H9 (cell line): ENCODE measurements around the gene NLGN3. TPM values are rescaled to one million over a fixed set of nuclear protein-coding genes. Genes with fewer than 3 reads are reported as not detected.

Experiments
- DNase-seq: peaks from one replicate; pipeline ENCODE4 v3.0.0-alpha.2; 2017
- H2AFZ ChIP-seq: one replicate; pipeline ENCODE4 v1.6.1; 2013; ENCODE audit warnings: mild to moderate bottlenecking, low read length, control low read depth, moderate library complexity
- H2AK5ac ChIP-seq: 2 replicates; pipeline ENCODE4 v1.6.1; 2013; ENCODE audit warnings: low read length, control low read depth, mixed read lengths; ENCODE audit not compliant: insufficient read length
- H2BK120ac ChIP-seq: one replicate; pipeline ENCODE4 v1.6.1; 2013; ENCODE audit warnings: low read depth, mild to moderate bottlenecking, low read length, control low read depth, inconsistent platforms; ENCODE audit not compliant: poor library complexity, severe bottlenecking
- H2BK12ac ChIP-seq: 2 replicates; pipeline ENCODE4 v1.6.1; 2013; ENCODE audit warnings: low read length, control low read depth, mixed read lengths, low read depth; ENCODE audit not compliant: insufficient read length
- H2BK15ac ChIP-seq: 2 replicates; pipeline ENCODE4 v1.6.1; 2013; ENCODE audit warnings: low read depth, low read length, control low read depth
- H2BK20ac ChIP-seq: one replicate; pipeline ENCODE4 v1.6.1; 2013; ENCODE audit warnings: low read depth, mild to moderate bottlenecking, low read length, control low read depth, inconsistent platforms; ENCODE audit not compliant: poor library complexity, severe bottlenecking
- H2BK5ac ChIP-seq: 2 replicates; pipeline ENCODE4 v1.6.1; 2013; ENCODE audit warnings: low read length, control low read depth, mixed read lengths; ENCODE audit not compliant: insufficient read length
- H3K14ac ChIP-seq: 2 replicates; pipeline ENCODE4 v1.6.1; 2013; ENCODE audit warnings: low read length, control low read depth; ENCODE audit not compliant: insufficient read depth
- H3K18ac ChIP-seq: 2 replicates; pipeline ENCODE4 v1.6.1; 2013; ENCODE audit warnings: low read depth, mild to moderate bottlenecking, mixed read lengths, low read length, control low read depth; ENCODE audit not compliant: insufficient read length
- H3K23ac ChIP-seq: 2 replicates; pipeline ENCODE4 v1.6.1; 2013; ENCODE audit warnings: low read length, control low read depth, mixed read lengths, low read depth; ENCODE audit not compliant: insufficient read length
- H3K23me2 ChIP-seq: 2 replicates; pipeline ENCODE4 v1.6.1; 2013; ENCODE audit warnings: low read depth, mild to moderate bottlenecking, mixed read lengths, low read length, control low read depth; ENCODE audit not compliant: insufficient read length, poor library complexity, severe bottlenecking
- H3K27ac ChIP-seq: 2 replicates; pipeline ENCODE4 v1.5.1; 2013; ENCODE audit warnings: low read length, control low read depth, mixed read lengths, low read depth; ENCODE audit not compliant: insufficient read length
- H3K27me3 ChIP-seq: 2 replicates; pipeline ENCODE4 v1.6.1; 2013; ENCODE audit warnings: low read length, control low read depth, inconsistent platforms; ENCODE audit not compliant: insufficient read depth
- H3K4ac ChIP-seq: 2 replicates; pipeline ENCODE4 v1.6.1; 2013; ENCODE audit warnings: low read depth, mild to moderate bottlenecking, control low read depth, inconsistent platforms, low read length, moderate library complexity
- H3K4me1 ChIP-seq: 2 replicates; pipeline ENCODE4 v1.6.1; 2013; ENCODE audit warnings: low read length, control low read depth, inconsistent platforms; ENCODE audit not compliant: insufficient read depth
- H3K4me2 ChIP-seq: 2 replicates; pipeline ENCODE4 v1.6.1; 2013; ENCODE audit warnings: low read length, control low read depth, mixed read lengths; ENCODE audit not compliant: insufficient read length, insufficient read depth
- H3K56ac ChIP-seq: 2 replicates; pipeline ENCODE4 v1.6.1; 2013; ENCODE audit warnings: low read depth, mild to moderate bottlenecking, mixed read lengths, low read length, control low read depth; ENCODE audit not compliant: insufficient read length
- H3K79me1 ChIP-seq: 2 replicates; pipeline ENCODE4 v1.6.1; 2013; ENCODE audit warnings: low read depth, mild to moderate bottlenecking, moderate library complexity, low read length, control low read depth, inconsistent platforms; ENCODE audit not compliant: insufficient read depth, poor library complexity, severe bottlenecking
- H3K79me2 ChIP-seq: 2 replicates; pipeline ENCODE4 v1.6.1; 2013; ENCODE audit warnings: low read length, control low read depth, inconsistent platforms; ENCODE audit not compliant: insufficient read depth
- H3K9ac ChIP-seq: 2 replicates; pipeline ENCODE4 v1.6.1; 2013; ENCODE audit warnings: low read length, control low read depth, mixed read lengths; ENCODE audit not compliant: insufficient read length; ENCODE audit errors: extremely low read depth
- H3K9me3 ChIP-seq: one replicate; pipeline ENCODE4 v1.6.1; 2013; ENCODE audit warnings: low read depth, low read length, inconsistent platforms; ENCODE audit not compliant: control insufficient read depth
- H3T11ph ChIP-seq: one replicate; pipeline ENCODE4 v1.6.1; 2013; ENCODE audit warnings: mild to moderate bottlenecking, low read length, control low read depth, inconsistent platforms
- H4K20me1 ChIP-seq: one replicate; pipeline ENCODE4 v1.6.1; 2013; ENCODE audit not compliant: control insufficient read depth, insufficient read length, insufficient read depth
- H4K5ac ChIP-seq: 2 replicates; pipeline ENCODE4 v1.6.1; 2013; ENCODE audit warnings: low read depth, mild to moderate bottlenecking, mixed read lengths, low read length, control low read depth; ENCODE audit not compliant: insufficient read length
- H4K8ac ChIP-seq: replicated peaks from 2 replicates; pipeline ENCODE4 v1.6.1; 2013; ENCODE audit warnings: low read length, control low read depth, mixed read lengths, low read depth; ENCODE audit not compliant: insufficient read length
- H4K91ac ChIP-seq: 2 replicates; pipeline ENCODE4 v1.6.1; 2013; ENCODE audit warnings: low read depth, mild to moderate bottlenecking, moderate library complexity, mixed read lengths, low read length, control low read depth; ENCODE audit not compliant: insufficient read length
- H3K27ac Mint-ChIP-seq, 3 experiments: 2 replicates in 2 of 3; 3 replicates in 1 of 3; pipeline ENCODE4 v1.8.0; 2020 to 2021; ENCODE audit warnings: mixed read lengths in 3 of 3, mild to moderate bottlenecking in 1 of 3, moderate library complexity in 1 of 3
- H3K27me3 Mint-ChIP-seq: 2 replicates; pipeline ENCODE4 v1.8.0; 2021; ENCODE audit warnings: low read depth, mild to moderate bottlenecking, moderate library complexity, mixed read lengths
- H3K36me3 Mint-ChIP-seq, 3 experiments: 2 replicates in 2 of 3; 3 replicates in 1 of 3; pipeline ENCODE4 v1.8.0; 2020 to 2021; ENCODE audit warnings: low read depth in 3 of 3, mixed read lengths in 3 of 3; ENCODE audit not compliant: insufficient read depth in 1 of 3
- H3K4me1 Mint-ChIP-seq, 2 experiments: 2 replicates each; pipeline ENCODE4 v1.8.0; 2020; ENCODE audit warnings: mixed read lengths in 2 of 2
- H3K4me3 Mint-ChIP-seq, 2 experiments: 2 replicates in 1 of 2; 3 replicates in 1 of 2; pipeline ENCODE4 v1.8.0; 2020 to 2021; ENCODE audit warnings: mild to moderate bottlenecking in 2 of 2, mixed read lengths in 2 of 2, moderate library complexity in 1 of 2
- H3K9me3 Mint-ChIP-seq, 2 experiments: 2 replicates in 1 of 2; 3 replicates in 1 of 2; pipeline ENCODE4 v1.8.0; 2020; ENCODE audit warnings: mild to moderate bottlenecking in 2 of 2, mixed read lengths in 2 of 2, moderate library complexity in 1 of 2
- WGBS: extraction: QIAGEN DNeasy Blood & Tissue Kit; methylation state at CpG from one replicate; pipeline ENCODE4 v1.1.7; 2013; ENCODE audit warnings: missing lambda C conversion rate, low lambda C conversion rate, mixed read lengths; ENCODE audit not compliant: insufficient read length; ENCODE audit errors: extremely low coverage; 5-methylcytosine and 5-hydroxymethylcytosine counted together
- total RNA-seq: library from RNA; stranded (reverse); gene quantifications from 2 replicates; pipeline ENCODE4 v1.2.1, GENCODE V29; 2021
- TF ChIP-seq, protein P1 (sequence below): fragments of 200-600 bp; sonication (generic); conservative IDR thresholded peaks from 3 replicates; pipeline ENCODE4 v1.8.0; 2021; ENCODE audit warnings: antibody characterized with exemption, mild to moderate bottlenecking

NLGN3 gene
- total RNA-seq, 1 experiment from 2014 or later, result 3.6 TPM

DNA sequence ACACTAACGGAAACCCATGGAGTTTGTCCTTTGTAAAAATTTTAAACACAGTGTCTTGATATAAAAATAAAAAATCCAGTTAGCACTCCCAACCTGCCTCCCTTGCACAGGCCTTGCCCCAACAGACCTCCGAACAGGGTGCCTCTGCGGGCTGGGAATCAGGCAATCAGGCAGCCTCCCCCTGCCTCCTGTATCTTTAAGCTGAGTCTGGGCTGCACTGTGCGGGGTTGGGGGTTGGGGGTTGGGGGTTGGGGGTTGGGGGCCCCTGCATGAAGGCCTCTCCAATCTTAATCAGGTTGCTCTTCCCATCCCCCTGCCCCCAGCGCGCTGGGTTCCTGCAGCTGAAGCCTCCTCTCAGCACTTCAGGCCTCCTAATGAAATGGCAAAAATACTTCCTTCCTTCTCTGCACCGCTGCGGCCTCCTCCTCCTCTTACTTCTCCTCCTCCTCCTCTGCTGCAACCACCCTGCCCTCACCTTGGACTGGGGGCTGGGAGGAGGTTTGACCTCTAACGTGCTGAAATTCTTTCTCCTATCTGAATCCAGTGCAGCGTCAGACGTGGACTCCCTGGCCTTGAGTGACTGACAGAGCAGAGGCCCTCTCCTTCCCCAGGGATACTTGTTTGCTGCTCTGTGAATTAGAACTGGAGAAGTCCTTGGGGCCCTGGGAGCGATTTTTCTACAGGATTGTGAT, 26.6 kb downstream of the NLGN3 start:
- H3K56ac ChIP-seq, result no peak overlapping the region
- H2AFZ ChIP-seq, result no peak overlapping the region
- H3T11ph ChIP-seq, result no peak overlapping the region
- H2BK12ac ChIP-seq, result no peak overlapping the region
- Mint-ChIP-seq H3K27me3 (peaks cover 2% of the 10 kb centered on the region), H3K27ac (peak overlapping the region; percentile 67 to 94 (median 91); a peak in 6 of 7 replicates), H3K4me3 (no peak overlapping the region), H3K36me3 (peaks cover 13 to 22% (median 16%) of the 10 kb centered on the region in 3 experiments), H3K4me1 (peaks cover 5 to 18% of the 10 kb centered on the region in 2 experiments), H3K9me3 (peaks cover 69 to 85% of the 10 kb centered on the region in 2 experiments)
- no peaks in the 10 kb centered on the region for H3K23me2 ChIP-seq
- H4K8ac ChIP-seq, result no peak overlapping the region
- H3K9me3 ChIP-seq, result peaks cover 37% of the 10 kb centered on the region
- no peak overlapping the region for H3K4ac ChIP-seq
- H3K9ac ChIP-seq, result no peak overlapping the region
- H3K23ac ChIP-seq, result no peak overlapping the region
- no peak overlapping the region for H2BK120ac ChIP-seq
- no peak overlapping the region for H4K91ac ChIP-seq
- H3K4me1 ChIP-seq, result no peaks in the 10 kb centered on the region
- H3K79me2 ChIP-seq, result no peaks in the 10 kb centered on the region
- TF ChIP-seq, protein P1, sequence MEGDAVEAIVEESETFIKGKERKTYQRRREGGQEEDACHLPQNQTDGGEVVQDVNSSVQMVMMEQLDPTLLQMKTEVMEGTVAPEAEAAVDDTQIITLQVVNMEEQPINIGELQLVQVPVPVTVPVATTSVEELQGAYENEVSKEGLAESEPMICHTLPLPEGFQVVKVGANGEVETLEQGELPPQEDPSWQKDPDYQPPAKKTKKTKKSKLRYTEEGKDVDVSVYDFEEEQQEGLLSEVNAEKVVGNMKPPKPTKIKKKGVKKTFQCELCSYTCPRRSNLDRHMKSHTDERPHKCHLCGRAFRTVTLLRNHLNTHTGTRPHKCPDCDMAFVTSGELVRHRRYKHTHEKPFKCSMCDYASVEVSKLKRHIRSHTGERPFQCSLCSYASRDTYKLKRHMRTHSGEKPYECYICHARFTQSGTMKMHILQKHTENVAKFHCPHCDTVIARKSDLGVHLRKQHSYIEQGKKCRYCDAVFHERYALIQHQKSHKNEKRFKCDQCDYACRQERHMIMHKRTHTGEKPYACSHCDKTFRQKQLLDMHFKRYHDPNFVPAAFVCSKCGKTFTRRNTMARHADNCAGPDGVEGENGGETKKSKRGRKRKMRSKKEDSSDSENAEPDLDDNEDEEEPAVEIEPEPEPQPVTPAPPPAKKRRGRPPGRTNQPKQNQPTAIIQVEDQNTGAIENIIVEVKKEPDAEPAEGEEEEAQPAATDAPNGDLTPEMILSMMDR, result no peak
- no peak overlapping the region for H2BK15ac ChIP-seq
- DNase-seq, result no peak
- no CpG with 5 or more reads among the region's 12 CpGs for WGBS
- H3K4me2 ChIP-seq, result peak overlapping the region; percentile 12
- H3K27ac ChIP-seq, result no peak overlapping the region
- H3K18ac ChIP-seq, result no peak overlapping the region
- H2BK5ac ChIP-seq, result no peak overlapping the region
- no peak overlapping the region for H2BK20ac ChIP-seq
- no peaks in the 10 kb centered on the region for H4K20me1 ChIP-seq
- H3K14ac ChIP-seq, result no peak overlapping the region
- H4K5ac ChIP-seq, result no peak overlapping the region
- H2AK5ac ChIP-seq, result no peak overlapping the region
- no peaks in the 10 kb centered on the region for H3K79me1 ChIP-seq
- H3K27me3 ChIP-seq, result no peaks in the 10 kb centered on the region
